Measurements from ENCODE around the gene BICC1.

The BICC1 gene

GRCh38 chr10:58651040-58651439, 138.4 kb downstream of the BICC1 start:
- no peak for DNase-seq (ENCODE audit: low read depth)

- no peak for DNase-seq (ENCODE audit: low read depth)
Measured at GRCh38 chr10:58651742-58652141, 139.1 kb downstream of the BICC1 start.

GRCh38 chr10:58653139-58653538, 140.5 kb downstream of the BICC1 start:
- no peak for DNase-seq (ENCODE audit: low read depth)

GRCh38 chr10:58660575-58661255, 148.0 kb downstream of the BICC1 start:
- no peak for DNase-seq (ENCODE audit: low read depth)

- no peak for DNase-seq (ENCODE audit: low read depth)
Measured at GRCh38 chr10:58661336-58661735, 148.7 kb downstream of the BICC1 start.

GRCh38 chr10:58661902-58662301, 149.2 kb downstream of the BICC1 start:
- DNase-seq (ENCODE audit: low read depth) = no peak

GRCh38 chr10:58662314-58662713, 149.6 kb downstream of the BICC1 start:
- peak; percentile 87 for DNase-seq (ENCODE audit: low read depth)

GRCh38 chr10:58665361-58665760, 152.7 kb downstream of the BICC1 start:
- no peak for DNase-seq (ENCODE audit: low read depth)

- no peak for DNase-seq (ENCODE audit: low read depth)
Measured at GRCh38 chr10:58666024-58666423, 153.4 kb downstream of the BICC1 start.

- DNase-seq (ENCODE audit: low read depth) = no peak
Measured at GRCh38 chr10:58667658-58668310, 155.1 kb downstream of the BICC1 start.

- DNase-seq (ENCODE audit: low read depth) = no peak
Measured at GRCh38 chr10:58672845-58673244, 160.2 kb downstream of the BICC1 start.

GRCh38 chr10:58674251-58674650, 161.6 kb downstream of the BICC1 start:
- DNase-seq (ENCODE audit: low read depth) = no peak

GRCh38 chr10:58675321-58675720, 162.6 kb downstream of the BICC1 start:
- no peak for DNase-seq (ENCODE audit: low read depth)

GRCh38 chr10:58691528-58691927, 178.9 kb downstream of the BICC1 start:
- DNase-seq (ENCODE audit: low read depth) = no peak

GRCh38 chr10:58693919-58694318, 181.2 kb downstream of the BICC1 start:
- no peak for DNase-seq (ENCODE audit: low read depth)

GRCh38 chr10:58695022-58695421, 182.3 kb downstream of the BICC1 start:
- no peak for DNase-seq (ENCODE audit: low read depth)

- DNase-seq (ENCODE audit: low read depth) = no peak
Measured at GRCh38 chr10:58696736-58697135, 184.1 kb downstream of the BICC1 start.

GRCh38 chr10:58697691-58698090, 185.0 kb downstream of the BICC1 start:
- DNase-seq (ENCODE audit: low read depth) = no peak

- DNase-seq (ENCODE audit: low read depth) = no peak
Measured at GRCh38 chr10:58698777-58699356, 186.2 kb downstream of the BICC1 start.

- no peak for DNase-seq (ENCODE audit: low read depth)
Measured at GRCh38 chr10:58700591-58700990, 187.9 kb downstream of the BICC1 start.

- DNase-seq (ENCODE audit: low read depth) = peak; percentile 95
Measured at GRCh38 chr10:58701405-58702135, 188.9 kb downstream of the BICC1 start.

- no peak for DNase-seq (ENCODE audit: low read depth)
Measured at GRCh38 chr10:58704226-58704625, 191.6 kb downstream of the BICC1 start.

- no peak for DNase-seq (ENCODE audit: low read depth)
Measured at GRCh38 chr10:58704671-58705141, 192.0 kb downstream of the BICC1 start.

Measured in GM04503 (cell line).